H9 (cell line): ENCODE measurements around the gene IP6K3. TPM values are rescaled to one million over a fixed set of nuclear protein-coding genes. Genes with fewer than 3 reads are reported as not detected.

Experiments
- DNase-seq: peaks from one replicate; pipeline ENCODE4 v3.0.0-alpha.2; 2017
- H2AFZ ChIP-seq: one replicate; pipeline ENCODE4 v1.6.1; 2013; ENCODE audit warnings: mild to moderate bottlenecking, low read length, control low read depth, moderate library complexity
- H2AK5ac ChIP-seq: 2 replicates; pipeline ENCODE4 v1.6.1; 2013; ENCODE audit warnings: low read length, control low read depth, mixed read lengths; ENCODE audit not compliant: insufficient read length
- H2BK120ac ChIP-seq: one replicate; pipeline ENCODE4 v1.6.1; 2013; ENCODE audit warnings: low read depth, mild to moderate bottlenecking, low read length, control low read depth, inconsistent platforms; ENCODE audit not compliant: poor library complexity, severe bottlenecking
- H2BK12ac ChIP-seq: 2 replicates; pipeline ENCODE4 v1.6.1; 2013; ENCODE audit warnings: low read length, control low read depth, mixed read lengths, low read depth; ENCODE audit not compliant: insufficient read length
- H2BK15ac ChIP-seq: 2 replicates; pipeline ENCODE4 v1.6.1; 2013; ENCODE audit warnings: low read depth, low read length, control low read depth
- H2BK20ac ChIP-seq: one replicate; pipeline ENCODE4 v1.6.1; 2013; ENCODE audit warnings: low read depth, mild to moderate bottlenecking, low read length, control low read depth, inconsistent platforms; ENCODE audit not compliant: poor library complexity, severe bottlenecking
- H2BK5ac ChIP-seq: 2 replicates; pipeline ENCODE4 v1.6.1; 2013; ENCODE audit warnings: low read length, control low read depth, mixed read lengths; ENCODE audit not compliant: insufficient read length
- H3K14ac ChIP-seq: 2 replicates; pipeline ENCODE4 v1.6.1; 2013; ENCODE audit warnings: low read length, control low read depth; ENCODE audit not compliant: insufficient read depth
- H3K18ac ChIP-seq: 2 replicates; pipeline ENCODE4 v1.6.1; 2013; ENCODE audit warnings: low read depth, mild to moderate bottlenecking, mixed read lengths, low read length, control low read depth; ENCODE audit not compliant: insufficient read length
- H3K23ac ChIP-seq: 2 replicates; pipeline ENCODE4 v1.6.1; 2013; ENCODE audit warnings: low read length, control low read depth, mixed read lengths, low read depth; ENCODE audit not compliant: insufficient read length
- H3K23me2 ChIP-seq: 2 replicates; pipeline ENCODE4 v1.6.1; 2013; ENCODE audit warnings: low read depth, mild to moderate bottlenecking, mixed read lengths, low read length, control low read depth; ENCODE audit not compliant: insufficient read length, poor library complexity, severe bottlenecking
- H3K27ac ChIP-seq: 2 replicates; pipeline ENCODE4 v1.5.1; 2013; ENCODE audit warnings: low read length, control low read depth, mixed read lengths, low read depth; ENCODE audit not compliant: insufficient read length
- H3K27me3 ChIP-seq: 2 replicates; pipeline ENCODE4 v1.6.1; 2013; ENCODE audit warnings: low read length, control low read depth, inconsistent platforms; ENCODE audit not compliant: insufficient read depth
- H3K4ac ChIP-seq: 2 replicates; pipeline ENCODE4 v1.6.1; 2013; ENCODE audit warnings: low read depth, mild to moderate bottlenecking, control low read depth, inconsistent platforms, low read length, moderate library complexity
- H3K4me1 ChIP-seq: 2 replicates; pipeline ENCODE4 v1.6.1; 2013; ENCODE audit warnings: low read length, control low read depth, inconsistent platforms; ENCODE audit not compliant: insufficient read depth
- H3K4me2 ChIP-seq: 2 replicates; pipeline ENCODE4 v1.6.1; 2013; ENCODE audit warnings: low read length, control low read depth, mixed read lengths; ENCODE audit not compliant: insufficient read length, insufficient read depth
- H3K56ac ChIP-seq: 2 replicates; pipeline ENCODE4 v1.6.1; 2013; ENCODE audit warnings: low read depth, mild to moderate bottlenecking, mixed read lengths, low read length, control low read depth; ENCODE audit not compliant: insufficient read length
- H3K79me1 ChIP-seq: 2 replicates; pipeline ENCODE4 v1.6.1; 2013; ENCODE audit warnings: low read depth, mild to moderate bottlenecking, moderate library complexity, low read length, control low read depth, inconsistent platforms; ENCODE audit not compliant: insufficient read depth, poor library complexity, severe bottlenecking
- H3K79me2 ChIP-seq: 2 replicates; pipeline ENCODE4 v1.6.1; 2013; ENCODE audit warnings: low read length, control low read depth, inconsistent platforms; ENCODE audit not compliant: insufficient read depth
- H3K9ac ChIP-seq: 2 replicates; pipeline ENCODE4 v1.6.1; 2013; ENCODE audit warnings: low read length, control low read depth, mixed read lengths; ENCODE audit not compliant: insufficient read length; ENCODE audit errors: extremely low read depth
- H3K9me3 ChIP-seq: one replicate; pipeline ENCODE4 v1.6.1; 2013; ENCODE audit warnings: low read depth, low read length, inconsistent platforms; ENCODE audit not compliant: control insufficient read depth
- H3T11ph ChIP-seq: one replicate; pipeline ENCODE4 v1.6.1; 2013; ENCODE audit warnings: mild to moderate bottlenecking, low read length, control low read depth, inconsistent platforms
- H4K20me1 ChIP-seq: one replicate; pipeline ENCODE4 v1.6.1; 2013; ENCODE audit not compliant: control insufficient read depth, insufficient read length, insufficient read depth
- H4K5ac ChIP-seq: 2 replicates; pipeline ENCODE4 v1.6.1; 2013; ENCODE audit warnings: low read depth, mild to moderate bottlenecking, mixed read lengths, low read length, control low read depth; ENCODE audit not compliant: insufficient read length
- H4K8ac ChIP-seq: replicated peaks from 2 replicates; pipeline ENCODE4 v1.6.1; 2013; ENCODE audit warnings: low read length, control low read depth, mixed read lengths, low read depth; ENCODE audit not compliant: insufficient read length
- H4K91ac ChIP-seq: 2 replicates; pipeline ENCODE4 v1.6.1; 2013; ENCODE audit warnings: low read depth, mild to moderate bottlenecking, moderate library complexity, mixed read lengths, low read length, control low read depth; ENCODE audit not compliant: insufficient read length
- H3K27ac Mint-ChIP-seq, 3 experiments: 2 replicates in 2 of 3; 3 replicates in 1 of 3; pipeline ENCODE4 v1.8.0; 2020 to 2021; ENCODE audit warnings: mixed read lengths in 3 of 3, mild to moderate bottlenecking in 1 of 3, moderate library complexity in 1 of 3
- H3K27me3 Mint-ChIP-seq: 2 replicates; pipeline ENCODE4 v1.8.0; 2021; ENCODE audit warnings: low read depth, mild to moderate bottlenecking, moderate library complexity, mixed read lengths
- H3K36me3 Mint-ChIP-seq, 3 experiments: 2 replicates in 2 of 3; 3 replicates in 1 of 3; pipeline ENCODE4 v1.8.0; 2020 to 2021; ENCODE audit warnings: low read depth in 3 of 3, mixed read lengths in 3 of 3; ENCODE audit not compliant: insufficient read depth in 1 of 3
- H3K4me1 Mint-ChIP-seq, 2 experiments: 2 replicates each; pipeline ENCODE4 v1.8.0; 2020; ENCODE audit warnings: mixed read lengths in 2 of 2
- H3K4me3 Mint-ChIP-seq, 2 experiments: 2 replicates in 1 of 2; 3 replicates in 1 of 2; pipeline ENCODE4 v1.8.0; 2020 to 2021; ENCODE audit warnings: mild to moderate bottlenecking in 2 of 2, mixed read lengths in 2 of 2, moderate library complexity in 1 of 2
- H3K9me3 Mint-ChIP-seq, 2 experiments: 2 replicates in 1 of 2; 3 replicates in 1 of 2; pipeline ENCODE4 v1.8.0; 2020; ENCODE audit warnings: mild to moderate bottlenecking in 2 of 2, mixed read lengths in 2 of 2, moderate library complexity in 1 of 2
- whole genome bisulfite sequencing: extraction: QIAGEN DNeasy Blood & Tissue Kit; methylation state at CpG from one replicate; pipeline ENCODE4 v1.1.7; 2013; ENCODE audit warnings: missing lambda C conversion rate, low lambda C conversion rate, mixed read lengths; ENCODE audit not compliant: insufficient read length; ENCODE audit errors: extremely low coverage; 5-methylcytosine and 5-hydroxymethylcytosine counted together
- total RNA-seq: library from RNA; stranded (reverse); gene quantifications from 2 replicates; pipeline ENCODE4 v1.2.1, GENCODE V29; 2021
- TF ChIP-seq, protein P1 (sequence below): fragments of 200-600 bp; sonication (generic); conservative IDR thresholded peaks from 3 replicates; pipeline ENCODE4 v1.8.0; 2021; ENCODE audit warnings: antibody characterized with exemption, mild to moderate bottlenecking

IP6K3 gene
- total RNA-seq, 1 experiment from 2014 or later = 0.46 TPM

DNA sequence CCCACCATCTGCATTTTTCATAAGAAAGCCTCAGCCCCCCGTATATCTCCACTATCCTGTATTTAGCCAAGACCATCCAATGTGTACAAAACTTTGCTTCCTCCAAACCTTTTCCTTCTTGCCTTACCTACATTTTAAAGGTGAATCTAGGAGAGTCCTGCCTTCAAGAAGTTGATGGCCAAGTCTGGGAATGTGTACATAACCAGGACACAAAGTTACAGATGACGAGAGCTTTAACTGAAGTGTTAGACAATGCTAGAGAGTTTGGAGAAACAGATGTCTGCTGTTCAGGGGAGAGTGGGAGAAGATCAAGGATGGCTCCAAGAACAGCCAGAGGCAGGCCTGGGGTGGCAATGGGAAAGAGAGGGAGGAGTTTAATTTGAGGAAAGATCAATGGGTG, 32.9 kb downstream of the IP6K3 start:
- Mint-ChIP-seq H3K4me3 (no peak overlapping the region), H3K27me3 (peaks cover under 1% of the 10 kb centered on the region), H3K27ac (no peak overlapping the region), H3K4me1 (peaks cover 16 to 35% of the 10 kb centered on the region in 2 experiments), H3K36me3 (peaks cover 14 to 21% (median 20%) of the 10 kb centered on the region in 3 experiments; a peak in 6 of 7 replicates), H3K9me3 (no peaks in the 10 kb centered on the region)
- Histone ChIP-seq H2BK120ac (no peak overlapping the region), H4K20me1 (no peaks in the 10 kb centered on the region), H2AFZ (no peak overlapping the region), H2BK5ac (no peak overlapping the region), H4K5ac (no peak overlapping the region), H2BK20ac (no peak overlapping the region), H3T11ph (no peak overlapping the region), H3K18ac (no peak overlapping the region), H3K4ac (no peak overlapping the region), H3K4me1 (peaks cover 10% of the 10 kb centered on the region; the same call in 1 of the 2 replicates), H3K9ac (no peak overlapping the region), H2BK15ac (no peak overlapping the region), H3K27ac (no peak overlapping the region), H2AK5ac (no peak overlapping the region), H3K9me3 (no peaks in the 10 kb centered on the region), H4K8ac (no peak overlapping the region), H2BK12ac (no peak overlapping the region), H3K23ac (no peak overlapping the region), H3K27me3 (no peaks in the 10 kb centered on the region), H3K23me2 (peaks cover 5% of the 10 kb centered on the region), H3K4me2 (no peak overlapping the region), H3K79me2 (peaks cover 2% of the 10 kb centered on the region; the same call in 1 of the 2 replicates), H3K56ac (no peak overlapping the region), H3K79me1 (peaks cover 7% of the 10 kb centered on the region), H4K91ac (no peak overlapping the region), H3K14ac (no peak overlapping the region)
- no CpG with 5 or more reads among the region's 2 CpGs for WGBS
- TF ChIP-seq, protein P1, sequence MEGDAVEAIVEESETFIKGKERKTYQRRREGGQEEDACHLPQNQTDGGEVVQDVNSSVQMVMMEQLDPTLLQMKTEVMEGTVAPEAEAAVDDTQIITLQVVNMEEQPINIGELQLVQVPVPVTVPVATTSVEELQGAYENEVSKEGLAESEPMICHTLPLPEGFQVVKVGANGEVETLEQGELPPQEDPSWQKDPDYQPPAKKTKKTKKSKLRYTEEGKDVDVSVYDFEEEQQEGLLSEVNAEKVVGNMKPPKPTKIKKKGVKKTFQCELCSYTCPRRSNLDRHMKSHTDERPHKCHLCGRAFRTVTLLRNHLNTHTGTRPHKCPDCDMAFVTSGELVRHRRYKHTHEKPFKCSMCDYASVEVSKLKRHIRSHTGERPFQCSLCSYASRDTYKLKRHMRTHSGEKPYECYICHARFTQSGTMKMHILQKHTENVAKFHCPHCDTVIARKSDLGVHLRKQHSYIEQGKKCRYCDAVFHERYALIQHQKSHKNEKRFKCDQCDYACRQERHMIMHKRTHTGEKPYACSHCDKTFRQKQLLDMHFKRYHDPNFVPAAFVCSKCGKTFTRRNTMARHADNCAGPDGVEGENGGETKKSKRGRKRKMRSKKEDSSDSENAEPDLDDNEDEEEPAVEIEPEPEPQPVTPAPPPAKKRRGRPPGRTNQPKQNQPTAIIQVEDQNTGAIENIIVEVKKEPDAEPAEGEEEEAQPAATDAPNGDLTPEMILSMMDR = no peak
- no peak for DNase-seq
